Cerebellar cortex (tissue), 1 donor: ENCODE data around the gene TSPOAP1.

Experiments
- DNase-seq: peaks from one replicate; pipeline ENCODE4 v3.0.0-alpha.2; 2015; ENCODE audit warnings: low spot score

The TSPOAP1 gene

DNA sequence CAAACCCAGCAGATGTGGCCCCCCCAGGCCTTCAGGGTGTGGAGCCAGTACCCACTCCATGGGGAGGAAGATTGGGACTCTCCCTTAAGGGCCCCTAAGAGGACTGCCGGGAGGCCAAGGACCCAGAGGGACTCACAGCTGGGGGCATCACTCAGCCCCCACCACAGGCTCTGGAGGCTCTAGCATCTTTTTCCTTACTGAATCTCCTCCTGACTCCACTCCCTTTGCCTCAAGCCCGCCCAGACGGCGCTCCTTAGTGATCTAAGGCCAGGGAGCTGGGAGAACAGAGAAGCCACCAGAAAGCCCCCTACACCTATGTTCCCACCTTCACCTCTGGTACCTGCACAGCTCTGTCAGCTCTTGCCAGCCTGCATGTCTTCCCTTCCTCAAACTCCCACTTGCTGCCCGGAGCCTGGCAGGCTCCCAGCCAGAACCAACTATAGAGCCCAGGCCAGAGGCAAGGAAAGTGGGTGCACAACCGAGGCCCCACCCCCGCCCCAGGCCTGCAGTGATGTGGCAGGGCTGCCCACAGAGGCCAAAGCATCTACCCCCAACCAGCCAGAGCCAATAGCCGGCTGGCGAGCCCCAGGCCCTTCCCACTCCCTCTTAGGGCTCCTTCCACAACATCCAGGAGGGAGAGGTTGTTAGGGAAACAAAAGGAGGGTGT is 25.5 kb downstream of the TSPOAP1 start:
- no peak for DNase-seq

DNA sequence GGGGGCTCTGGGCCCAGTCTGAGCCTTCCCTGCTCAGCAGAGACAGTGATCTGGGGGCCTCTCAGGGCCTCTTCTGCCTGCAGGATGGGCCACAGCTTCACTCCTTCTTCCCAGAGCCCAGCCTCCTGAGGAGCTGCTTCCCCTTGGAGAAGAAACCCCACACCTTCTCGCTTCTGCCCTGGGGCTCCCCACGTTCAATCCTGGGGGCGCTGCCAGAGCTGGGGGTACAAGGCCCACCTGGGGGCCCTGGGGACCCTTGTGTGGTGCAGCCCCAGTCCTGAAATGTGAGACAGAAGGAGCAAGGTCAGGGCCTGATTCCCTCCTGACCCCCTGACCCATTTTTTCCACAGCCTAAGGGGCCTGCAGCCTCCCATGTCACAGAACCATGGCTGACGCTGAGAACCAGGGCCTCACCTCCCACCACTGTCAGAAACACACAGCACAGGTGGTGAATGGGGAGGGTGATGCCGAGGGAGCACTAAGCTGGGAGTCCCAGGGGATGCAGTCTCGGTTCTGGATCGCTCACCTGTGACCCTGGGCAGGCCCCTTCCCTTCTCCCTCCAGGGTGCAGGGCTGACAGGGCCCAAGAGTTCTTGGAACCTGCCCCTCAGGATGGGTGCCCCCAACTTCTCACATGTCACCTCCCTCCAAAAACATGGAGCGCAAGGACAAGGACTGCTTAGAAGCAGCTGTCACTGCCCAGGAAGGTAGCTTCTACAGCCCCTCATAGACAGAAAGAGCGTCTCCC is 26.2 kb downstream of the TSPOAP1 start:
- DNase-seq: no peak

DNA sequence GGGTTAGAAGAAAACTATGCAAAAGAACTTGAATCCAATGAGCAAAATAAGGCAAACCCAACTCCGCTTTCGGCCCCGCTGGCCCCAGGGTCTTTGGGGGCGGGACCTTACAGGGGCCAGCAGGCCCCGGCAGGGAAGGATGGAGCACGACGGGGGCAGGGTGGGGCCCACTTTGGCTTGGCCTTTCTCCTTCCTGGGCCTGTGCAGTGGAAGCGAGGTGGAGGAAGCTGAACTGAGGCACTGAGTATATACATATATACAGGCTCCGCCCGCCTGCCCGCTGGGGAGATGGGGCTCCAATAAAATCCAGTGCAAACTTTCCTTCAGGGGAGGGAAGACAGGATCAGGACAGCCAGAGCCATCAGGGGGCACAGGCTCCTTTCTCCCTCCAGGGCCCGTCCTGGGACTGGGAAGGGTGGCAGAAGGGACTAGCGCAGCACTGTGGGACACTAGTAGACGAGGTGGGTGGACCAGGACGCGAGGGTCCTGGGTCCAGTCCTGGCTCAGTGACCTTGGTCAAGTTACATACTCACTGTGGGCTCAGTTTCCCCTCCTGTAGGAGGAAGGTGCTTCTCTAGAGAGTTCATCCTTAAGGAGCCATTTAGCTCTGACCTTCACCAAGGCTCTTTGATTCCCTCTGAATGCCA is 27.0 kb downstream of the TSPOAP1 start:
- no peak for DNase-seq

DNA sequence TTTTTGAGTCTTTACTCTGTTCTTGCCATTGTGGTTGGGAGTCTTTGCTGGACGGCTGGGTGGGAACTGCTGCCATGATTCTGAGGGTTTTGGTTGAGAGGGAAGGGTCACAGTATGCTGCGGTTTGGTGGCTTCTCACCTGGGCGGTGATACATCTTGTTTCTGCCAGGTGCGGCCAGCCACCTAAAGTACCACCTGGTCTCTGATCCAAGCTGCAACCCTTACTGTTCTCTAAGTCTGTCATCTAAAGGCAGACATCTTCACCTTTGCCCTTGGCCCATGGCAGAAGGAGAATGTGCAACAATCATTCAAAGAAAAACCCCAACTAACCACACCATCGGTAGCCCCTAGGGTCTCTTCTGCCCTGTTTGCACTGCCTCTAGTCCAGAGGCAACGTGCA is 28.3 kb downstream of the TSPOAP1 start:
- no peak for DNase-seq

DNA sequence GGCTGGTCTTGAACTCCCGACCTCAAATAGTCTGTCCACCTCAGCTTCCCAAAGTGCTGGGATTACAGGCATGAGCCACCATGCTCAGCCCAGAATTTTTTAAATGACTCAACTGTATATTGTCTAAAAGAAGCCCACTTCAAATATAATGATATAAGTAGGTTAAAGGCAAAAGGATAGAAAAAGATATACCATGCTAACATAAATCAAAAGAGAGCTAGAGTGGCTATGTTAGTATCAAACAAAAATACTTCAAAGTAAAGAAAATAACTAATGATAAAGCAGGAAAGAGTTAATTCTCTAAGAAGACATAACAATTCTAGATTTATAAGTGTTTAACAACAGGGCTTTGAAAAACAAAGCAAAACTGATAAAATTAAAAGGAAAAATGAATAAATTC is 34.6 kb downstream of the TSPOAP1 start:
- DNase-seq: no peak

DNA sequence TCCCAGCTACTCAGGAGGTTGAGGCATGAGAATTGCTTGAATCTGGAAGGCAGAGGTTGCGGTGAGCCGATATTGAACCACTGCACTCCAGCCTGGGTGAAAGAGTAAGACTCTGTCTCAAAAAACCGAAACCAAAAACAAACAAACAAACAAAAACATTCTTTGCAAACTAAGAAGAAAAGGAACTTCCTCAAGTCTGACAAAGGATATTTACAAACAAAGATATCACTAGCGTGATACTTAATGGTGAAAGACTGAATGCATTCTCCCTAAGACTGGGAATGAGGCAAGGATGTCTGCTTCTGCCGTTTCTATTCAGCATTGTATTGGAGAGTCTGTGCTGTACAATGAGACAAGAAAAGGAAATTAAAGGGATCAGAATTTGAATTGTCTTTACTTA is 37.3 kb downstream of the TSPOAP1 start:
- no peak for DNase-seq

DNA sequence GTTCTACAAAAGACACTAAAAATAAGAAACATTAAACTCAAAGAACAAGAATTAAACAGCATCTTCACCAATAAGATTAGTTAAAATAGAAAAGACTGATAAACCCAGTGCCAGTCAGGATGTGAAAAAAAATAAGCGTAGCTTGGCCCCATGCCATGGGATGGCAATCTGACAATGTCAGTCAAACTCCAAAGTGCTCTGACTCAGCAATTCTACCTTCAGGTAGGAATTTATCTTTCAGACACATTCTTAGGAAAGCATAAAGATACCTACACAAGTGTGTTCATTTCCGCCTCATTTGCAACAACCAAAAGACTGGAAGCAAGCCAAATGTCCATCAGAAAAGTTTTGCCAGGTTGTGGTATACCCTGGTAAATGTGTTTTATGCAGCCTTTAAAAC is 38.7 kb downstream of the TSPOAP1 start:
- DNase-seq: no peak

DNA sequence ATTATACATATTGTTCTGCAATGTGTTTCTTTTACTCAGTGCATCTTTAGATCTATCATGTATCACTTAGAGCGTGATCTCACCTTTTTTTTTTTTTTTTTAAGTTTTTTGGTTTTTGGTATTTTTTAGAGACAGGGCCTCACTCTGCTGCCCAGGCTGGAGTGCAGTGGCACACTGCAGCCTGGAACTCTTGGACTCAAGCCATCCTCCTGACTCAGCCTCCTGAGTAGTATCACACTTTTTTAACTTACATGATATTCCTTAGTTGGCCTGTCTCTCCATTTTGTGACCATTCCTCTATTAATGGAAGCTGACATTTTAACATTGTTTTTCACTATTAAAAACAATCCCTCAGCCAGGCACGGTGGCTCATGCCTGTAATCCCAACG is 43.2 kb downstream of the TSPOAP1 start:
- DNase-seq: no peak

DNA sequence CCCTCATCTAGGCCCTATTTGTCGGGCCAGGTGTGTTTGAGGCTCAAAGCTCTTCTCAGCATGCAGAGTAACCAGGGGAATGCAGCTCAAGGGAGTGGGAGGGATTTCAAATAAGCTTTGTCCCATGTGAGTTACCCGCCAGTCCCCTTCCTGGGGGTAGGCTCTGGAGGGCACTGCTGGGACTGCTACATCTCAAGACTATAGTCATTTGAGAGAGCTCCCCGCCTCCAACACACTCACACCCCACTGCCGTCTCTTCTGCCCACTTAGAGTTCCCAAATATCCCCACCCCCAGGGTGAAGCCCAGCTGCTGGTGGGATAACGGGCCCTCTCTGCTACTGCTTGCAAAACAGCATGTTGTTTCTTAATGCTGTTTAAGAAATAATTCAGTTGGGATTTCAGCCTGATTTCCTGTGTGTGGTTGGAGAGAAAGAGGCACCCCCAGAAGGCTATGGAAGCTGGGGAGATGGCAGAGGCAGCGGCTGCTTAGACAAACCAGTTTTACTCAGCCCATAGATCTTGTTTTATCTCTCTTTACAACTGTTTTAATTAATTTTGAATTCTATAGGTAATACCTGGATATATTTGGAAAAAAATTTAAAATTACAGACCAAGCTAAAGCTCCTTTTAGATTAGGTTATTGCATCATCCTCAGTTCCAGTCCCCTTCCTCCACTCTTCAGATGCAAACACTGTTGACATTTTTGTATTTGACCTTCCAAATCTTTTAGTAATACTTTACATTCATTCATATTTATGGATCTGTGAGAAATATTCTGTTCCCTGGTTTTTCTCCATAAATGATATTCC is 43.8 kb downstream of the TSPOAP1 start:
- no peak for DNase-seq

DNA sequence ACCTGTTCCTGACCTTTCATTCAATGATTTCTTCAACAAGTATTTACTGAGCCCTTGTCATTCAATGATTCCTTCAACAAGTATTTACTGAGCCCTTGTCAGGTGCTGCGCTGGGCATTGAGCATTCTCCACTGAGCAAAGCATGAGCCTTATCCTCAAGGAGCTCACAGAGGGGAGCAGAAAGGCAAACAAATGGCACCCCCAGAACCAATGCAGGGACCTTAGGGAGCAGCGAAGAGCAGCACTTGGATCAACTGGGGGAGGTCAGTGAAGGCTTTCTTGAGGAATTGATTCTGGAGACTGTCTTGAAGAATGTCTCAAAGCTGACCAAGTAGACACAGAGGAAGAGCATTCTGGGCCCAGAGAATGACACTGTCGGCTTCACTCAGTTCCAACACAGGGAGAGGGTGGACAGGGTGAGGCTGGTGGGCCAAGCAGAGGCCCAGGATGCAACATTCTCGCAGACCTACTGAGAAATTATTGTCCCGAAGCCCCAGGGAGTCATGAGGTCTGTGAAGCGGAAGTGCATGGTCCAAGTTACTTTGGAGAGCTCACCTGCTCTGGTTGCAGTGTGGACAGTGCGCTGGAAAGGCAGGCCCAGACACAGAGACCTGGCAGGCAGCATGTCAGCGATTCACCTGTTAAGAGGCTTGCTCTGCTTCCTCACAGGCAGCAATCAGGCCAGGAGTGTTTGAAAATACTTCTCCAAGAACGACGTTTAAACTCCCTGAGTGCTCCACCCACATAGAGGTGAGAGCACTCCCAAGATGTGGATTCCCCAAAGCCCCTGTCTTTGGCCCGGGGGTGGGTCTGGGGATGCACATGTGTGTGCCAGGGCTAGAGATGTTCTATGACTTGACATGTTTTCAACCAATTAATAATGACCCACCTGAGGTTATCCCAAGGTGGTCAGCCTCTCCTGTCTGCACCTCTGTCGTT is 44.7 kb downstream of the TSPOAP1 start:
- no peak for DNase-seq

DNA sequence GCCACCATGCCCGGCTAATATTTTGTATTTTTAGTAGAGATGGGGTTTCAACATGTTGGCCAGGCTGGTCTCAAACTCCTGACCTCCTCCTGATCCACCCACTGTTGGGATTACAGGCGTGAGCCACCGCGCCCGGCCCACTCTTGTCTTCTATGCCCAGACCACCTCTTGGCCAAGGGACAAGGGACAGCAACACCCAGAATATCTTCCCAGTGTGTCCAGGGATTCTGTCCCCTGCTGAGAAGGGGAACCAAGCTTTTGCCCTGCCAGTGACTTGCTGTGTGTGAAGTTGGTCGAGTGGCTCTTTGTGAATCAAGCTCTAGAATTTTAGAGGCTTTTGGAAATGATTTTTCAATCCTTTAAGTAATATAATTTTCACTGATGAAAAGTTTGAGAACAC is 46.2 kb downstream of the TSPOAP1 start:
- no peak for DNase-seq

DNA sequence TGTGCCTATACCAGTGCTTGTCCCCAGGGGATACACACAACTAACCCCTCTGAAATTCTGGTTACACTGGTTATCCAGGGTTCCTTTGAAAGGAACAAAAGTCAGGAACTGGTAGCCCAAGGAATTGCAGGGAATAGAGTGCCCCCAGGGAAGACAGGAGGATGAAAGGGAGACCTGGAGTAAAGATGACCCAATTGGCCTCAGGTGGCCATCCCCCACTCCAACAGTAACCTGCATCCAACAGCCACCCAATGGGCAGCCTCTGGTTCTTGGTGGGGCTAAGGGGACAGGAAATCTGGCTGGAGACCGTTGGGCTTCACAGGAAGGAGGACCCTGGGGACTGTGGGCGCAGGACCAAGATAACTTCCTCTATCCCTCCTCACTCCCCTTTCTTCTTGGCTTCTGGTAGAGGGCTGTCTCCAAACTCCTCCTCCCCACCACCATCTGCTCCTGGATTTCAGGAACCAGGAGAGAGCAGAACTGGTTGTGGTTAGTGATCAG is 47.0 kb downstream of the TSPOAP1 start:
- DNase-seq: no peak

DNA sequence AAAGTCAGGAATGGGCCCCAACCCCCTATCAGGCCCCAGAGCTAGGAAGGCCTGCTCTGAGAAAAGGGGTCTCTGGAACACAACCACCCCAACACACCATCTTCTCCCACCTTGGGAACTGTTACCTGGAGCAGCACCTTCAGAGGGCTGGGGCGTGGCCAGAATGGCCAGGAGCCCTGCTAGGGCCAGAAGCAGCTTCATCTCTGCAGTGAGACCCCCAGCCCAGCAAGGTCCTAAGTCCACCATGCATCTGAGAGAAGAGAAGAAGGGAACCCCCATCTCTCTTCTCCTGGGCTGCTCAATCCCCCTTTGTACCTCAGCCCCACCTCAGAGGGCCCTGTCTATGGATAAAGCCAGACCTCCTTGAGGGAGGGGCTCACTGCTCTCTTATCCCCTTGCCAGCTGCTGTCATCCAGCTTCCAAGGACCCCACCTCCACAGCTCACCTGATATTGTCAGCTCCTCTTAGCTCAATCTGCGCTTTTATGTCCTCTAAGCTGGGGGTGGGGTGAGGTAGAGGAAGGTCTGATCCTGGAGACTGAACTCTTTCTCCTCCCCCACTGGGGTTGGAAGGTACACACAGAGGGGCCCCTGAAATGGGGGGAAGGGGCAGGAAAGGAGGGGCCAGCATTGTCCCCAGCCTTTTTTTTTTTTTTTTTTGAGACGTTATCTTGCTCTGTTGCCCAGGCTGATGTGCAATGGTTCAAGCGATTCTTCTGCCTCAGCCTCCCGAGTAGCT is 47.9 kb downstream of the TSPOAP1 start, which contains the start of gene MPO:
Gene MPO (minus strand): TSS at position 456 of the 738 bp plus-strand sequence. CDS start 177 bp downstream, at position 279.
- DNase-seq: no peak

DNA sequence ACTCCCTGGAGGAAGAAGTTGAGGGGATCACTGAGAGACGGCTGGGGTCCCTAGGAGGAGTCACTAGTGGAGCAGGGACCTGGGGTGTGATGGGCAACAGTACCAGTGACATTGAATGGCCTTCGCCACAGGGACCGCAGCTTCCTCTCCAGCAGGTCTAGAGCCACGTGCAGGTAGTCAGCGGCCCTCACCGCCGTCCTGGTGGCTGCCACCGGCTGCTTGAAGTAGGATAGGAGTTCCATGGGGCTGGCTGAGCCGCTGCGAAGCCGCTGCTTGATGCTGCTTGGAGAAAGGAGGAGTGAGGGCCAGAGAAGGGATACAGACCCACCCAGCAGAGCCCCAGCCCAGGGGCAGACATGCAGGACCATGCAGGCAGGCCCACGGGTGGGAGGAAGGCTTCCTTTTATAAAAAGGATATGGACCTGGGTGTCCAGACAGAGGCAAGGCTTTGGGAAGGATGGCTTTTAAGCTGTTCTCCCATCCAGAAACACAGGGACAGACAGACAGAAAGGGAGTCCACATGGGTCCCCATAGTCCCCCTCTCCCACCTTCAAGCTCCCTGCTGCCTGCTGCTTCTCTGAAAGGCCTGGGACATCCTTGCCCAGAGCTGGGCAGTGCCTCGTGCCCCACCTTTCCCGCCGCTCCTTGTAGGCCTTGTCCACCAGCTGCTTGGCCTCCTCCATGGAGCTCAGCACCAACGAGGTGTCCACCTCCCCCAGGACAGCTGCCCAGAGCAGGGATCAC is 48.7 kb downstream of the TSPOAP1 start:
- no peak for DNase-seq

DNA sequence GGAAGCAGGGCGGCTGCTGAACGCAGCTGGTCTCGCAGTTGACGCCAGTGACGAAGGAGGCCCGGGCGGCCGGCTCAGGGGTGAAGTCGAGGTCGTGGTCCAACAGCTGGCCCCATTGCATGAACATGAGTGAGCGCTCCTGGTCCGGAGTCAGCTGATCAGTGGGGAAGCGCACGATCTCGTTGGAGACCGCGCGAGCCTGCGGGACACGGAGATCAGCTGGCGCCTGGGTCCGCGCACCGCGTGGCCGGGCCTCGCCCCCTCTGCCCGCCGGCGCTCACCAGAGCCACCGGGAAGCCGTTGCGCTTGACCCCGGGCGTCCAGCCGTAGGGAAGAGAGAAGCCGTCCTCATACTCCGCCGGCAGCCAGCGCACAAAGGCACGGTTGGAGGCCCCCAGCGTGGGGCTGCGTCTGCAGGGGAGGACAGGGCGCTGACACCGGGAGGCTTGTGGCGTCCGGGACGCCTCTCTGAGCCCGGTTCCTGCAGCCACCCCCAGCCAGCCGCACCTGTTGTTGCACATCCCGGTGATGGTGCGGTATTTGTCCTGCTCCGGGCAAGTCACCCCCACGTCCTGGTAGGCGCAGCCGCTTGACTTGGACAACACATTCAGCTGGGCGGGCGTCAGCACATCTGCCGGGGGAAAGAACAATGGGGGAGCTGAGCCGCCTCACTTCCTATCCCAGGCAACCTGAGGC is 49.4 kb downstream of the TSPOAP1 start:
- DNase-seq: peak; percentile 4

DNA sequence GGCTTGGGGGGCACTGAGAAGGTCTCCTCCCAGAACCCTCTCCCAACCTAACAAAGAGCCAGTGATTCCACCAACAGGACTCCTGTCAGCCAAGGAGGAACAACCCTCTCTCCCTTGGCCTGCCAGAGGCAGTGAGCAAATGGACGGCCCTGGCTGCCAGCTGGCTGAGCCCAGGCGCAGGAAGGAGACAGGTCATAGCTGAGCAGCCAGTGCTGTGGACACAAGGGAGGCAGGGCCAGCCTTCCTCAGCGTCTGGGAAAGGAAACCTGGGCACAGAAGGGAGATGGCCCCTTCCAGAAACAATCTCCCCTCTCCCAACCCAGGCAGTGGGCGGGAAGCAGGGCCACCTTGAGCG is 50.0 kb downstream of the TSPOAP1 start:
- DNase-seq: peak; percentile 53

DNA sequence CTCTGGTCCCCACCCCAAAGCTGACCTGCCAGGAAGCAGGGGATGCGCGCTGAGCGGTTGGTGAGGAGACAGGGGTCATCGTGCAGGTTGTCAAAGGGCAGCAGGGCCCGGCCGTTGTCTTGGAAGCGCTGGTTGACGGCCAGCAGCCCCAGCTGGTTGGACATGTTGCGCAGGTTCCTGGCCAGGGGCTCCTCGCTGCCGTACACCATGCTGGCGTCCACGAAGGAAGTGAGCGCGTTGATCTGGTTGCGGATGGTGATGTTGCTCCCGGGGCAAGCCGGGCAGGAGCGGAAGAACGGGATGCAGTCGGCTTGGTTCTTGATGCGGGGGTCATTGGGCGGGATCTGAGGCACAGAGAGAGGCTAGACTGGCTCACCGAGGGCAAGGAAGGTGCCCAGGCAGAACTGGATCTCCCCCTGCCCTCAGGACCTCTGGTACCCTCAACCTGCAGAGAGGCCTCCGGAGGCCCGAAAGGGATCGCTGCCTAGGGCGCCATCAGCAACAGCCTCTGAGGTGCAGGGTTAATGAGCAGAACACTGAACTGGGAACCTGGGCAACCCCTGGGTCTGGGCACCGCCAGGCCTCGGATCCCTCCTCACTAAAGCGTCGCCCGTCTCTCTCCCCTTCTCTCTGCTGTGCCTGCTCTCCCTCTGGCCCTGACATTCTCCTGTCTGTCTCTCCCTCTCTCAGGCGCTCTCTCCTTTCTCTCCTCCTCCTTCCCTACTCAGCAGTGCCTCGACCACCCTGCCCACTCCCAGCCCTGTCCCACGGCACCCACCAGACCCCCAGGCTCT is 50.6 kb downstream of the TSPOAP1 start:
- no peak for DNase-seq

DNA sequence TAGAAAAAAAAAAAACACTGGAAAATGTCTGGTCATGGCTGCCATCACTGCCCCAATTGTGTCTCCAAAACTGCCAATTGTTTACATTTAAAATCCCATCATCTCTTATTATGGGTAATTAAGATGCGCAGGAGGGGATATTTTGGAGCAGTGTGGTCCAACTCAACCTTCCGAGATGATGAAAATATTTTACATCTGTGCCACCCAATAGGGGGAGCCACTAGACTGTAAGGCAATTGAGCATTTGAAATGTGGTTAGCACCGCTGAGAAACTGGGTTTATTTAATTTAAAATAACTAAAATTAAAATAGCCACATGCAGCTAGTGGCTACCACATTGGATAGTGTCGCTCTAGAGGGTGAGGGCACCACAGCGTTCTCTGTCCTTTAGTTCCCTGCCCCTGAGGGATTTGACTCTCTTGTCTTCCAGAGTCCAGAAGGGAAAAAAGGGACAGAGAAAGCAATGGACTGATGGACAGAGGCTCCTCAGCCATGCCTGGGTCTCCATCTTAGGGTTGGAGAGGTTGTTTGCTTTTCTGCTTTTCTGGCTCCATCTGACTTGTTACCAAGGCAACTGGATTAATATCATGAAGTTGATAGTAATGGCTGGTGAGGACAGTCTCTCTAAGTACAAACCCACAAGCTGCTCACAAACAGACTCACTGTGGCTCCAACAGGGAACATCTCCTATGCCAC is 51.3 kb downstream of the TSPOAP1 start:
- peak; percentile 8 for DNase-seq
